WERI-Rb-1 (cell line): ENCODE measurements around the gene FAM78A.

ENCODE experiments used
- DNase-seq: peaks from one replicate; pipeline ENCODE4 v3.0.0-alpha.2; 2020
- H3K27ac ChIP-seq: fragments of 250-450 bp; sonication (Bioruptor Pico); 2 replicates; pipeline ENCODE4 v1.5.1; 2020; ENCODE audit warnings: mild to moderate bottlenecking, moderate library complexity
- H3K27me3 ChIP-seq: fragments of 250-450 bp; sonication (Bioruptor Pico); 2 replicates; pipeline ENCODE4 v1.5.1; 2021; ENCODE audit warnings: mild to moderate bottlenecking, low read depth, moderate library complexity; ENCODE audit not compliant: insufficient read depth, severe bottlenecking
- H3K36me3 ChIP-seq: fragments of 250-450 bp; sonication (Bioruptor Pico); 2 replicates; pipeline ENCODE4 v1.5.1; 2020; ENCODE audit warnings: mild to moderate bottlenecking, moderate library complexity
- H3K4me3 ChIP-seq: 2 replicates; pipeline ENCODE4 v1.5.1; 2011; ENCODE audit warnings: low read depth, mild to moderate bottlenecking, control low read depth, low read length
- H3K9me3 ChIP-seq: fragments of 250-450 bp; sonication (Bioruptor Pico); 2 replicates; pipeline ENCODE4 v1.5.1; 2021; ENCODE audit warnings: mild to moderate bottlenecking, moderate library complexity; ENCODE audit not compliant: severe bottlenecking
- CTCF ChIP-seq: IDR thresholded peaks from 2 replicates; pipeline ENCODE4 v1.5.1; 2011; ENCODE audit warnings: low read depth, mild to moderate bottlenecking, control low read depth, inconsistent platforms, low read length

Gene FAM78A

GRCh38 chr9:131277287-131277909 lies 1.1 kb upstream of the FAM78A start:
- Histone ChIP-seq H3K36me3 (peaks cover 5% of the 10 kb centered on the region; the same call in 1 of the 2 replicates), H3K27me3 (no peaks in the 10 kb centered on the region), H3K9me3 (no peaks in the 10 kb centered on the region), H3K27ac (peak overlapping the region; percentile 69), H3K4me3 (peak overlapping the region; percentile 58)
- peak; percentile 36 for DNase-seq
- no peak for TF ChIP-seq CTCF

DNA sequence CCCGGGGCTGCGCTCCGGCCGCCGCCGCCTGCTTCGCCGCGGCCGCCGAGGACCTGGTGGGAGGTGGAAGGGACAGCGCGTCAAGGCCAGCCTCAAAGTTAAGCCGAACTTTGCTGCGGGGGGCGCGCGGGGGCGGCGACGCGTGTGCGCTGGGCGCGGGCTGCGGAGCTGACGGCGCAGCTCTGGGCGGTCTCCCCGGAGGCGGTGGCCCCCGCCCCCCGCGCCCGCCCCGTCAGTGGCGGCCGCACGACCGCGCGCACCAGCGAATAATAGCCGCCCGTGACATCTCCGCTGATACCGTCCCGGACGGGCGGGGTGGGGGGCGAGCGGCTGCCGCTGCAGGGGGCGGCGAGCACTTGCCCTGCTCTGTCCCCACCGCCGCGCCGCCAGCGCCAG lies 579 bp upstream of the FAM78A start:
- peak; percentile 34 for DNase-seq
- H3K27me3 ChIP-seq, result no peaks in the 10 kb centered on the region
- peaks cover 8% of the 10 kb centered on the region for H3K36me3 ChIP-seq
- TF ChIP-seq CTCF, result no peak
- H3K27ac ChIP-seq, result peak overlapping the region; percentile 69
- no peaks in the 10 kb centered on the region for H3K9me3 ChIP-seq
- H3K4me3 ChIP-seq, result peak overlapping the region; percentile 58

DNA sequence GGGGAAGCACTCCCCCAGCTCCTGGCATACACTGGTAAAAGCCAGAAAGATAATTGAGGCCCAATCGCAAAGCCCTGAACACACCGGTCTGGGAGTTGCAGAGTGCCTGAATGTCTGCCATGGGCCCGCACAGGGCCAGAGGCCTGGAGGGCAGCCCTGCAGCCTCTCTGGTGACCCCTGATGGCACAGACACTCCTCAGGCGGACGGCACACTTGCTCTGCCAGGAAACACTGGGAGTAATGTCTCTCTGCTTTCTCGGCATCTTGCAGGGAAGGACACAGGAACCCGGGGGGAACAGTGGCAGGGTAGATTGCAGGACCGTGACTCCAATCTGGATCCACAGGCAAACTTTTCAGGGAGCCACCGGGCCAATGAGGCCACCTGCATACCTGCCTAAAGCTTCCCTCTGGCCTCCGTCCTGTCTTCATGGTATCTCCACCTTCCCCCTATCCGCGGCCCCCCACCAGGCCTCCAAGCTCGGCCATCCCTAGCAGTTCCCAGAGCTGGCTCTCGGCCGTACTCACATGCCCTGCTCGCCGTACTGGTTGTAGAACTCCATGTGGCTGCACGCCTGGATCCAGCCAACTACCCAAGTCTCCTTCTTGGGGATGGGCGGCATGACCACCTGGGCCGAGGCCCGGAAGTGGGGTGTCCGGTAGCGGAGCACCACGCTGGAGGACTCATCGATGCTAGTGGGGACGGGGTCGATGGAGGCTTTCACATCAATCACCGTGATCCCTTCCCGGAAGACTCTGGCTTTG lies 797 bp downstream of the FAM78A start:
- Histone ChIP-seq H3K27ac (peak overlapping the region; percentile 18; the same call in 1 of the 2 replicates), H3K4me3 (no peak overlapping the region), H3K9me3 (no peaks in the 10 kb centered on the region), H3K36me3 (peaks cover 8% of the 10 kb centered on the region), H3K27me3 (no peaks in the 10 kb centered on the region)
- peak; percentile 47 for DNase-seq
- TF ChIP-seq CTCF, result peak; percentile 60

DNA sequence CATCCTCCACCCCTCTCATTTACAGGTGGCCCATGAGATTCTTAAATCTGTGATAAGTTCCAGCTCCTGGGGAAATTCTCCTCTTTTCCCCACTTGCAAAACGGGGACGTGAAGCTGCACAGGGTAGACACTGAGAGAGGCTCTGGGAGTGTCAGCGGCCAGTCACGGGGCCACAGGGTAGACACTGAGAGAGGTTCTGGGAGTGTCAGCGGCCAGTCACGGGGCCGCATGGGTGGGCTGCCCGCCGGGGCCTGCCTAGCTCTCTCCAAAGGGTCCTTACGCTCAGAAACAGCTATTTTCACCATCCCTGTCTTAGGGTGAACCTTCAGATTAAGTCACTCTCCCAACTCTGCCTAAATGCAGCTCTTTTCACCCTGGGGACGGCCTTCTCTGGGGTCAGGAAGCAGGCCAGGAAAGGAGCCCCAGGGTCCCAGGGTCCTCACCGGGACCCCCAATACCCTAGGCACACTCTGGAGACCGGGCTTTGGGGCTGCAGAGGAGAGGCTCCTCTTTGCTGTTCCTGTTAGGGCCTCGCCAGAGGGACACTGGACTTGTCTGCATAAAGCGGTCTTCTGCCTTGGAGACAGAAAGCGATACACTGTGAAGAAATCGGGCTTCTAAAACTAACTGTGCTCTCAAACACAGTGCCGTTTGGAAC lies 1.5 kb downstream of the FAM78A start:
- H3K9me3 ChIP-seq, result no peaks in the 10 kb centered on the region
- H3K27ac ChIP-seq, result peak overlapping the region; percentile 18; the same call in 1 of the 2 replicates
- H3K4me3 ChIP-seq, result no peak overlapping the region
- H3K27me3 ChIP-seq, result no peaks in the 10 kb centered on the region
- H3K36me3 ChIP-seq, result peaks cover 8% of the 10 kb centered on the region
- no peak for DNase-seq
- TF ChIP-seq CTCF, result no peak

- DNase-seq, result no peak
- H3K9me3 ChIP-seq, result no peaks in the 10 kb centered on the region
- no peak for TF ChIP-seq CTCF
- H3K36me3 ChIP-seq, result peaks cover 8% of the 10 kb centered on the region
- H3K27ac ChIP-seq, result no peak overlapping the region
- H3K27me3 ChIP-seq, result no peaks in the 10 kb centered on the region
- no peak overlapping the region for H3K4me3 ChIP-seq
Observed at GRCh38 chr9:131273856-131274673, 2.2 kb downstream of the FAM78A start.
